Stimulated activated CD8-positive, alpha-beta memory T cell treated with anti-CD3 and anti-CD28 coated beads, Interleukin-4, amount 100 ng/mL, for 1 hour (primary cell): ENCODE measurements around the gene KRTAP3-1.
"Not testable (repeated sequence)": the region's sequence is repeated elsewhere in the genome, so short reads cannot be mapped to it uniquely, and the experiment has no call there.

Experiments
- DNase-seq, 2 donors: peaks; one replicate each; pipeline ENCODE4 v3.0.0-alpha.2; 2020; ENCODE audit warnings: low read depth in 2 of 2, low spot score in 1 of 2

KRTAP3-1 gene

GRCh38 chr17:41008811-41009210 lies at the start of gene KRTAP3-1:
TSS of gene KRTAP3-1 (minus strand) at chr17:41009128. CDS start at chr17:41009074, 54 bp downstream.
- DNase-seq: no peak

GRCh38 chr17:41057547-41057946 lies 48.6 kb upstream of the KRTAP3-1 start:
- DNase-seq: no peak

- DNase-seq: not testable (repeated sequence)
Observed at GRCh38 chr17:41055130-41055529, 46.2 kb upstream of the KRTAP3-1 start, which contains the start of gene KRTAP2-2. TSS of gene KRTAP2-2 (minus strand) at chr17:41055230. CDS start at chr17:41055211, 19 bp downstream.

- DNase-seq: not testable (repeated sequence)
Observed at GRCh38 chr17:41054556-41054955, 45.6 kb upstream of the KRTAP3-1 start.

- no peak for DNase-seq
Observed at GRCh38 chr17:41054025-41054424, 45.1 kb upstream of the KRTAP3-1 start.

GRCh38 chr17:41052566-41052965 lies 43.6 kb upstream of the KRTAP3-1 start:
- DNase-seq: no peak

- DNase-seq: no peak
Observed at GRCh38 chr17:41049110-41049509, 40.2 kb upstream of the KRTAP3-1 start.

GRCh38 chr17:41048441-41048840 lies 39.5 kb upstream of the KRTAP3-1 start:
- DNase-seq: no peak

GRCh38 chr17:41046735-41047465 lies 38.0 kb upstream of the KRTAP3-1 start, which contains the start of gene KRTAP2-1:
TSS of gene KRTAP2-1 (minus strand) at chr17:41047316. CDS start at chr17:41047267, 49 bp downstream.
- not testable (repeated sequence) for DNase-seq

GRCh38 chr17:41042953-41043352 lies 34.0 kb upstream of the KRTAP3-1 start:
- DNase-seq: no peak

GRCh38 chr17:41040783-41041571 lies 32.0 kb upstream of the KRTAP3-1 start, which contains the start of gene KRTAP1-1:
TSS of gene KRTAP1-1 (minus strand) at chr17:41041450. CDS start at chr17:41041397, 53 bp downstream.
- DNase-seq: not testable (repeated sequence)

GRCh38 chr17:41037853-41038350 lies 29.0 kb upstream of the KRTAP3-1 start:
- DNase-seq: no peak

GRCh38 chr17:41034346-41034935 lies 25.5 kb upstream of the KRTAP3-1 start, which contains the start of gene KRTAP1-3:
TSS of gene KRTAP1-3 (minus strand) at chr17:41034874. CDS start at chr17:41034821, 53 bp downstream.
- DNase-seq: not testable (repeated sequence)

- DNase-seq: no peak
Observed at GRCh38 chr17:41029633-41030245, 20.8 kb upstream of the KRTAP3-1 start, which contains the start of gene KRTAP1-4. TSS of gene KRTAP1-4 (minus strand) at chr17:41030195. CDS start at chr17:41030078, 117 bp downstream.

GRCh38 chr17:41026715-41027471 lies 18.0 kb upstream of the KRTAP3-1 start, which contains the start of gene KRTAP1-5:
TSS of gene KRTAP1-5 (minus strand) at chr17:41027208. CDS start at chr17:41027155, 53 bp downstream.
- DNase-seq: no peak

GRCh38 chr17:41024697-41025096 lies 15.8 kb upstream of the KRTAP3-1 start:
- no peak for DNase-seq

GRCh38 chr17:41020336-41020735 lies 11.4 kb upstream of the KRTAP3-1 start:
- DNase-seq: no peak

GRCh38 chr17:41019415-41019814 lies 10.5 kb upstream of the KRTAP3-1 start:
- DNase-seq: no peak

GRCh38 chr17:41018541-41018940 lies 9.6 kb upstream of the KRTAP3-1 start:
- DNase-seq: no peak
